H1 (cell line): Measurements from ENCODE around the gene H6PD.

ENCODE experiments used
- BRCA1 ChIP-seq: IDR thresholded peaks from 2 replicates; pipeline ENCODE4 v1.6.1; 2012; ENCODE audit warnings: low read depth, low read length, improper control_type of control experiment
- EZH2 ChIP-seq: fragments of 200-600 bp; sonication (generic); IDR thresholded peaks from 2 replicates; pipeline ENCODE4 v1.7.1; 2012; ENCODE audit warnings: low read depth, mild to moderate bottlenecking, moderate library complexity, low read length, inconsistent platforms; ENCODE audit not compliant: severe bottlenecking
- JUND ChIP-seq: IDR thresholded peaks from 2 replicates; pipeline ENCODE4 v1.6.1; 2011; ENCODE audit warnings: mild to moderate bottlenecking, improper control_type of control experiment, low read length
- POLR2AphosphoS5 ChIP-seq: IDR thresholded peaks from 2 replicates; pipeline ENCODE4 v1.6.1; 2011; ENCODE audit warnings: low read depth, low read length
- TBP ChIP-seq: IDR thresholded peaks from 2 replicates; pipeline ENCODE4 v1.6.1; 2011; ENCODE audit warnings: low read depth, low read length, improper control_type of control experiment
- TF ChIP-seq, protein P1 (sequence below), 3 experiments: IDR thresholded peaks; 1 replicate in 2 of 3; 2 replicates in 1 of 3; pipeline versions ENCODE4 v1.5.1 to v1.6.1; 2011; ENCODE audit warnings: low read length in 3 of 3, mild to moderate bottlenecking in 3 of 3, inconsistent platforms in 2 of 3, low read depth in 1 of 3, moderate library complexity in 1 of 3; ENCODE audit not compliant: insufficient read depth in 1 of 3; ENCODE audit errors: control extremely low read depth in 1 of 3
- TF ChIP-seq, protein P2 (sequence below): IDR thresholded peaks from 2 replicates; pipeline ENCODE4 v1.6.1; 2011; ENCODE audit warnings: low read length, improper control_type of control experiment
- TF ChIP-seq, protein P3 (sequence below): IDR thresholded peaks from 2 replicates; pipeline ENCODE4 v1.6.1; 2012; ENCODE audit warnings: inconsistent platforms

DNA sequence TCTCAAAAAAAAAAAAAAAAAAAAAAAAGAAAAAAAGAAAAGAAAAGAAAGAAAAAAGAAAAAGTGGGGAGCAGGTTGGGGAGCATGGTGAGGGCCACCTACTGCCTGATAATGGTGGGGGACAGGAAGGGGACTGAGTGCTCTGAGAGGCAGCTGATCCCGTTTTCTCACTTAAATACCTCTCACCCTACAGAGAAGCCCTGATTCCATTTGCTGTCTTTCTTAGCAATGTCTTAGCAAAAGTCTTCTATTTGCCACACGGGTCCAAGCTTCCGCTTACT, 692 bp upstream of the H6PD start:
- TF ChIP-seq POLR2AphosphoS5 (no peak), EZH2 (no peak), JUND (no peak), BRCA1 (no peak), TBP (no peak)
- TF ChIP-seq, protein P1, sequence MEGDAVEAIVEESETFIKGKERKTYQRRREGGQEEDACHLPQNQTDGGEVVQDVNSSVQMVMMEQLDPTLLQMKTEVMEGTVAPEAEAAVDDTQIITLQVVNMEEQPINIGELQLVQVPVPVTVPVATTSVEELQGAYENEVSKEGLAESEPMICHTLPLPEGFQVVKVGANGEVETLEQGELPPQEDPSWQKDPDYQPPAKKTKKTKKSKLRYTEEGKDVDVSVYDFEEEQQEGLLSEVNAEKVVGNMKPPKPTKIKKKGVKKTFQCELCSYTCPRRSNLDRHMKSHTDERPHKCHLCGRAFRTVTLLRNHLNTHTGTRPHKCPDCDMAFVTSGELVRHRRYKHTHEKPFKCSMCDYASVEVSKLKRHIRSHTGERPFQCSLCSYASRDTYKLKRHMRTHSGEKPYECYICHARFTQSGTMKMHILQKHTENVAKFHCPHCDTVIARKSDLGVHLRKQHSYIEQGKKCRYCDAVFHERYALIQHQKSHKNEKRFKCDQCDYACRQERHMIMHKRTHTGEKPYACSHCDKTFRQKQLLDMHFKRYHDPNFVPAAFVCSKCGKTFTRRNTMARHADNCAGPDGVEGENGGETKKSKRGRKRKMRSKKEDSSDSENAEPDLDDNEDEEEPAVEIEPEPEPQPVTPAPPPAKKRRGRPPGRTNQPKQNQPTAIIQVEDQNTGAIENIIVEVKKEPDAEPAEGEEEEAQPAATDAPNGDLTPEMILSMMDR (IDR thresholded peaks at IDR 0.05; ENCODE audit: control extremely low read depth in 1 of 3, insufficient read depth in 1 of 3, low read depth in 1 of 3, low read length in 3 of 3): no peak
- TF ChIP-seq, protein P2, sequence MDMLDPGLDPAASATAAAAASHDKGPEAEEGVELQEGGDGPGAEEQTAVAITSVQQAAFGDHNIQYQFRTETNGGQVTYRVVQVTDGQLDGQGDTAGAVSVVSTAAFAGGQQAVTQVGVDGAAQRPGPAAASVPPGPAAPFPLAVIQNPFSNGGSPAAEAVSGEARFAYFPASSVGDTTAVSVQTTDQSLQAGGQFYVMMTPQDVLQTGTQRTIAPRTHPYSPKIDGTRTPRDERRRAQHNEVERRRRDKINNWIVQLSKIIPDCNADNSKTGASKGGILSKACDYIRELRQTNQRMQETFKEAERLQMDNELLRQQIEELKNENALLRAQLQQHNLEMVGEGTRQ: no peak
- TF ChIP-seq, protein P3, sequence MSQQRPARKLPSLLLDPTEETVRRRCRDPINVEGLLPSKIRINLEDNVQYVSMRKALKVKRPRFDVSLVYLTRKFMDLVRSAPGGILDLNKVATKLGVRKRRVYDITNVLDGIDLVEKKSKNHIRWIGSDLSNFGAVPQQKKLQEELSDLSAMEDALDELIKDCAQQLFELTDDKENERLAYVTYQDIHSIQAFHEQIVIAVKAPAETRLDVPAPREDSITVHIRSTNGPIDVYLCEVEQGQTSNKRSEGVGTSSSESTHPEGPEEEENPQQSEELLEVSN: no peak
